ENCODE measurements around the gene C1orf210. TPM values are rescaled to one million over a fixed set of nuclear protein-coding genes. Genes with fewer than 3 reads are reported as not detected.

C1orf210 gene
- total RNA-seq, 4 donors from 2014 or later: 0.27 TPM; not detected in 3

DNA sequence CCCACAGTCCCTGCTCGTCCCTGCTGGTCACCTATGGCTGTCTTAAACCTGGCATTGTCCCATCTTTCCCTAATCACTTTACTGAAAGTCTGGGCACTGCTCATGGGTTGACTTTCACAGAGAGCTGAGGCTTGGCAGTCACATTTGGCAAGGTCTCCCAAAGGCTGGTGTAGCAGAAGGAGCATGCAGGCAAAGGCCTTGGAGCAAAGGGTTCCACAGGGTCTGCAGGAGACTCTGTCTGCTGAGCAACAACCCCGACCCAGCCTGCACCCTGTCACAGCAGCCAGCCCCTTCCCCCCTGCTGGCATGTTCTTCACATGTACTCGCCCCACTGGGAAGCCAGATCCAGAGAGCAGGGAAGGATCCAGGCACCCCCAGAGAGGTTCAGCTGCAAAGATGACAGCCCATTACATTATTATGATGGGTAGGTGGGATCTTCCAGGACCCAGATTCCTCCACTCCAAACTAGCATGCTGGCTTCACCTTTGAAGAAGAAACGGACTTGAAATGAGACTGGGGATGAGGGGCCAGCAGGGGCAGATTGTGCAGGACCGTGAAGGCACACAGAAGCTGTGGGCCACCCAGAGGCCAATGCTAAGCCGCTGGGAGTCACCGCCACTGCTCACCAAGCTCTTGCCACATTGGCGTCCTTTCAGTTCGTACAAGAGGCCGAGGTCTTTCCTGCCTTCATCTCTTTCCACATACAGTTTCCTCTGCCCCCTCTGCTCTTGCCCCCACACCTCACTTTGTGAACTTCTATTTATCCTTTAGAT lies 29.8 kb downstream of the C1orf210 start:
- Histone ChIP-seq H3K36me3 (no peaks in the 10 kb centered on the region), H3K27me3 (no peaks in the 10 kb centered on the region), H3K4me1 (no peaks in the 10 kb centered on the region), H3K27ac (no peak overlapping the region), H3K9me3 (no peaks in the 10 kb centered on the region), H3K4me3 (no peak overlapping the region)
- WGBS, 2 donors (ENCODE audit: low coverage in 1 of 2): 74 to 100% methylated on average over 1 to 7 of the region's 10 CpGs
- no peak for ATAC-seq
- no peak for TF ChIP-seq POLR2A (IDR thresholded peaks at IDR 0.05)
- TF ChIP-seq, protein P1, sequence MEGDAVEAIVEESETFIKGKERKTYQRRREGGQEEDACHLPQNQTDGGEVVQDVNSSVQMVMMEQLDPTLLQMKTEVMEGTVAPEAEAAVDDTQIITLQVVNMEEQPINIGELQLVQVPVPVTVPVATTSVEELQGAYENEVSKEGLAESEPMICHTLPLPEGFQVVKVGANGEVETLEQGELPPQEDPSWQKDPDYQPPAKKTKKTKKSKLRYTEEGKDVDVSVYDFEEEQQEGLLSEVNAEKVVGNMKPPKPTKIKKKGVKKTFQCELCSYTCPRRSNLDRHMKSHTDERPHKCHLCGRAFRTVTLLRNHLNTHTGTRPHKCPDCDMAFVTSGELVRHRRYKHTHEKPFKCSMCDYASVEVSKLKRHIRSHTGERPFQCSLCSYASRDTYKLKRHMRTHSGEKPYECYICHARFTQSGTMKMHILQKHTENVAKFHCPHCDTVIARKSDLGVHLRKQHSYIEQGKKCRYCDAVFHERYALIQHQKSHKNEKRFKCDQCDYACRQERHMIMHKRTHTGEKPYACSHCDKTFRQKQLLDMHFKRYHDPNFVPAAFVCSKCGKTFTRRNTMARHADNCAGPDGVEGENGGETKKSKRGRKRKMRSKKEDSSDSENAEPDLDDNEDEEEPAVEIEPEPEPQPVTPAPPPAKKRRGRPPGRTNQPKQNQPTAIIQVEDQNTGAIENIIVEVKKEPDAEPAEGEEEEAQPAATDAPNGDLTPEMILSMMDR (IDR thresholded peaks at IDR 0.05): no peak
- no peak for TF ChIP-seq POLR2AphosphoS5 (IDR thresholded peaks at IDR 0.05)
- TF ChIP-seq EP300 (IDR thresholded peaks at IDR 0.05): no peak

DNA sequence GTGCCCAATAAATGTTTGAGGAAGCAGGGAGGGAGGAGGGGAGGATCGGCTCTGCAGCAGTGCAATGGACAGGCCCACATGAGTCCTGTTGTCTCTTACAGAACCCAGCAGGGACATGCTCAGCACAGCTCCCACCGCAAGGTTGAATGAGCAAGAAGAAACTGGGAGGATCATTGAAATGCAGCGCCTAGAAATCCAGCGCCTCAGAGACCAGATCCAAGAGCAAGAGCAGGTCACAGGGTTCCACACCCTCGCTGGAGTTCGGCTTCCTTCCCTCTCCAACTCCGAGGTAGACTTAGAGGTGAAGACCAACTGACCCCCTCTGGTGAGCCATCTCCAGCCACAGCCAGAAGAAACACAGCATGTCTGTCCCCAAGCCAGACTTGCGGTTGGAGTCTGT lies 31.5 kb downstream of the C1orf210 start:
- ATAC-seq: no peak

DNA sequence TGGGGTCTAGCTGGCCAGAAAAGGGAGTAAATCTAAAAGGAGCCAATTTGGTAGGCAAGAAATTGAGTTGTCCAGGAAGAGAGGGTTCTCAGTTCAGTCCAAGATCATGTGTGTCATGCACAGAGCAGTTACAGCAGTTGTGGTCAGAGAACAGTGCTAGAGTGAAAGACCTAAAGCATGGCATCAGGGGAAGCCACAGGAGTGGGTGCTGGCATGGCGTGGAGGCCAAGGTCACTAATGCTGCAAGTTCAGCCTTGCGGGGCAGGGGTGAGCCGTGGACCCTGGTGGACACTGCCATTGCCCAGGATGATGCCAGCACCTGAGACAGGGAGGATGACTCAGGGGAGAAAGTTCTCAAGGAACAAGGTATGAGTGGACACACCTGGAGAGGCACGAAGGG lies 32.2 kb downstream of the C1orf210 start:
- Histone ChIP-seq H3K27me3 (no peaks in the 10 kb centered on the region), H3K4me3 (no peak overlapping the region), H3K27ac (no peak overlapping the region), H3K36me3 (no peaks in the 10 kb centered on the region), H3K9me3 (no peaks in the 10 kb centered on the region), H3K4me1 (no peaks in the 10 kb centered on the region)
- ATAC-seq: no peak
- TF ChIP-seq POLR2A (IDR thresholded peaks at IDR 0.05) (no peak), EP300 (IDR thresholded peaks at IDR 0.05) (no peak), POLR2AphosphoS5 (IDR thresholded peaks at IDR 0.05) (no peak)
- TF ChIP-seq, protein P1 (IDR thresholded peaks at IDR 0.05): no peak
- WGBS, 2 donors (ENCODE audit: low coverage in 1 of 2): 100% methylated on average over 1 of the region's 4 CpGs

More for the DNA sequence above, 31.5 kb downstream of the C1orf210 start:
- 64 to 79% methylated on average over 2 to 4 of the region's 8 CpGs for WGBS, 2 donors (ENCODE audit: low coverage in 1 of 2)
- Histone ChIP-seq H3K9me3 (no peaks in the 10 kb centered on the region), H3K4me1 (no peaks in the 10 kb centered on the region), H3K27me3 (no peaks in the 10 kb centered on the region), H3K27ac (no peak overlapping the region), H3K4me3 (no peak overlapping the region), H3K36me3 (no peaks in the 10 kb centered on the region)
- TF ChIP-seq, protein P1 (IDR thresholded peaks at IDR 0.05): no peak
- no peak for TF ChIP-seq EP300 (IDR thresholded peaks at IDR 0.05)
- TF ChIP-seq POLR2AphosphoS5 (IDR thresholded peaks at IDR 0.05): no peak
- TF ChIP-seq POLR2A (IDR thresholded peaks at IDR 0.05): no peak

DNA sequence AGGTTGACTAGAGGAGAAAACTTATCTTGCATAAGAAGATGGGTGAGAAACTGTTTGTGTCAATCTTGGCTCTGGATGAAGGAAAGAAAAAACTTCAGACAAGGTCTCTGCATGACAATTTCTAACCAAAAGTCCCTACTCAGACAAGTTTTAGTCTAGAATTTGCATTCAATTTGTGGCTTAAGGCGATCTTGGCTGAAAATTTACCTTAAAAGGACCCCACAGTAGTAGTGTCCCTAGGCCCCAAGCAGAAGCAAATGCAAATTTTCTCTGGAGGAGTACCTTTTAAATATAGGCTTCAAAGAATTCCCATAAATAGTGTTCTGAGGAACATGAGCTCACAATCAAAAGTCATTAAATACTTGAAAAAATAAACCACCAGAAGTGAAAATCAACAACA lies 33.2 kb downstream of the C1orf210 start:
- Histone ChIP-seq H3K4me3 (no peak overlapping the region), H3K36me3 (no peaks in the 10 kb centered on the region), H3K27ac (no peak overlapping the region), H3K4me1 (no peaks in the 10 kb centered on the region), H3K27me3 (no peaks in the 10 kb centered on the region), H3K9me3 (no peaks in the 10 kb centered on the region)
- no peak for TF ChIP-seq POLR2A (IDR thresholded peaks at IDR 0.05)
- no peak for TF ChIP-seq EP300 (IDR thresholded peaks at IDR 0.05)
- TF ChIP-seq, protein P1 (IDR thresholded peaks at IDR 0.05): no peak
- no peak for TF ChIP-seq POLR2AphosphoS5 (IDR thresholded peaks at IDR 0.05)
- no peak for ATAC-seq
- 75% methylated on average over 1 of the region's 1 CpG; no CpG with 5 or more reads in 1 of the 2 donors for WGBS, 2 donors (ENCODE audit: low coverage in 1 of 2)

DNA sequence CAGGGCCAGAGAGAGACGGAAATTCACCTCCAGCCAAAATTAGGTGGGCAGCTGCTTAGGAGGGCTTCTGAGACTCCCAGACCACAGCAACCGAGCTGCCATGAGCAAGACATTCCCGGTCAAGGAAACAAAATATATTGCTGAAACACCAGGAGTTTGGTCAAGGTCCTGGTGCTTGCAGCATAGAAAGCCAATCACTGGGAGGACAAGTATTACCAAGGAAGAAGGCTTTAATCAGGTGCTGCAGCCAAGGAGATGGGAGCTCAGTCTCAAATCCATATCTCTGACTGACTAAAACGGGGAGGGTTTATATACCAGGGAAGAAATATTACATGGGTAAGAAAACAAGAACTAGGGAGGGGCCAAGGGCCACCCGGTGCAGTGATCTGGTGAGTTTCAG lies 34.4 kb downstream of the C1orf210 start:
- WGBS, 2 donors (ENCODE audit: low coverage in 1 of 2): 84 to 100% methylated on average over 1 to 4 of the region's 5 CpGs
- no peak for ATAC-seq
- TF ChIP-seq POLR2AphosphoS5 (IDR thresholded peaks at IDR 0.05) (no peak), EP300 (IDR thresholded peaks at IDR 0.05) (no peak), POLR2A (IDR thresholded peaks at IDR 0.05) (no peak)
- TF ChIP-seq, protein P1 (IDR thresholded peaks at IDR 0.05): no peak
- Histone ChIP-seq H3K4me3 (no peak overlapping the region), H3K9me3 (no peaks in the 10 kb centered on the region), H3K4me1 (no peaks in the 10 kb centered on the region), H3K27ac (no peak overlapping the region), H3K36me3 (no peaks in the 10 kb centered on the region), H3K27me3 (no peaks in the 10 kb centered on the region)

Measured in gastroesophageal sphincter (tissue), 4 donors.